GM21515 (cell line): ENCODE results near the gene EPSTI1.
A peak's percentile ranks its signal among the peaks of the same experiment; 100 is the strongest.
"Not testable (repeated sequence)": the region's sequence is repeated elsewhere in the genome, so short reads cannot be mapped to it uniquely, and the experiment has no call there.

Source experiments
- ATAC-seq: cut with Tn5 transposase; IDR thresholded peaks from one replicate; pipeline ENCODE4 v1.9.1; 2021; ENCODE audit not compliant: unreplicated experiment

Gene EPSTI1

DNA sequence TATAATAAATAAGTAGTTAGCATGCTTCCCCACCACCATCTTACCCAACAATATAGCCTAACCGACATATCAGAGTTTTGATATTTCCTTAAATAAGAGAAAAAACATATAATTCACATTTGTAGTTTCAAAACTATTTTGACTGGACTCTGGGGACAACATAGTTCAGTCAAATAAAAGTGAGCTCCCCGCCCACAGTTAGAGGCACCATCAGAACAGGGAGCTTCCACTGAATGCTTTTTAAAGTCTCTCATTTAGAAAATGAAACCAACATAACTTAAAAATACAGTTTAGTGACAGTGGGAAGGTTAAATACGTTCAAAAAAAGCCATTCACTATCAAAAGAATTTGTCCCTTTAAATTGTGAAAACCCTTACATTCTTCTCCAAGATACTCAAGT, 92.8 kb downstream of the EPSTI1 start:
- ATAC-seq = no peak

DNA sequence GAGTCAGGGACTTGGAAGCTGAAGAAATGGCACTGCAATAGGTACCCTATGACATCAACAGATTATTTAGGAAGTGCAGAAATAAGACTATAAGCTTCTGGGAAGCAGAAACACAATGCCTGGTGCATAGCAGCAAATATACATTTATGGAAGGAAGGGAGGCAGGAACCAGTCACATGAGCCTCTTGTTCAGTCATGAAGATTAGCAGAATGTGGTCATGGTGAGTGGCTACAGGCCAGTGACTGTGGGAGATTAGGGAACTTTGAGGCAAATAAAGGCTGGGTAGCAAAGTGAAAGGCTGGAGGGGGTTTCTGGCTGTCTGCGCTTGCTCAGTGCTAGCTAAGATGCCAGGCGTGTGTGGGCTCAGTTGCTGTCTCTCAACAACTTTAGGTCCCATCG, 96.3 kb downstream of the EPSTI1 start:
- ATAC-seq = no peak

DNA sequence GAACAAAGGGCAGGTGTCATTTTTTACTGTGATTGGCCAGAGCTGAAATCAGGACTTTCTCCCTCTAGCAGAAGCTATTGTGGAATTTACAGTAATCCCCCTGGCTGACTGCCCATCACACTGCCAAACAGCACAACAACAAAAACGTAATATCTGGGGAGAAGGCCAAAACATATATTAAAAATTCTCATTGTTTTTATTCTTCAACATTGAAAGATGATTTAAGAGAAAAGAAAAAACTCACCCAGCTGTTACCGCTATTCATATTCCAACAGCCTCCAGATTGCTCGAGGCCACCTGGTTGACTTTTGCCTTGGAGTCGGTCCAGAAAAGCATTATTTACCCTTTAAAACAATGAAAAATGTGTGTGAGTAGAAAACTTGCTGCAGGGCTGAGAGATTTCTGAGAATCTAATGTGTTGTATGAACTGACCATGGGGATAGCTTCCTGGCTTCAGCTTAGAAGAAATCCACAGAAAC, 97.2 kb downstream of the EPSTI1 start:
- no peak for ATAC-seq

GRCh38 chr13:42893214-42893671, 98.8 kb downstream of the EPSTI1 start:
- ATAC-seq = no peak

DNA sequence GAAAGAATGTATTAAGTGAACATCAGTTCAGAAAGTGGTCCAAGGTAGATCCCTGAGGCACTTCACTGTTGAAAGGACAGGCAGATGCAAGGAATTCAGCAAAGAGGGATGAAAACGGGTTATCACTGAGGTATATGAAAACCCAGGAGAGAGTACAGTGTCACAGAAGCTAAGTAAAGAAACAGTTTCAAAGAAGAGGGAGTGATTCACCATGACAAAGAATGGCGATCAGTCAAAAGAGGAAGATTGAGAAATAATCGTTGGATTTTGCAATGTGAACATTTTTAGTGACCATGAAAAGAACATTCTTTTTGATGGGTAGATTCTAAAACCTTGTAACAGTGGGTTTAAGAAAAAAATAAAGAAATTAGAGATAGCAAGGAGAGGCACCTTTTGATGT, 99.3 kb downstream of the EPSTI1 start:
- no peak for ATAC-seq

DNA sequence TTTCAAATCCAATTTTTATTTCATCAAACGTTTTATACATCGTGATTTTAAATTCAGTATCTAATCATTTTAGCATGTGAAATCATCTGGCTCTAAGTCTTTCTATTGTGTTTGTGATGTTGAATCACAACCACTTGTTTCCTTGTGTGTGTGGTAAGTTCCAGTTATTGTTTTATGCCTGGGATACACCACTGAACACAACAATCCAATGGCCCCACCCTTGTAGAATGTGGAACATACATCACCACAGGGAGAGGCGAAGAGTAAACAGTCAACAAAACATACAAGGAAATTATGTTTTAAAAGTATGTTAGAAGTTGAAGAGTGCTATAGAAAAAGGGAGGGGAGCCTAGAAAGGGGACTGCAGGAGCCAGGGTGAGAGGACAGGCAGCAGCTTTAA, 100.5 kb downstream of the EPSTI1 start:
- no peak for ATAC-seq

DNA sequence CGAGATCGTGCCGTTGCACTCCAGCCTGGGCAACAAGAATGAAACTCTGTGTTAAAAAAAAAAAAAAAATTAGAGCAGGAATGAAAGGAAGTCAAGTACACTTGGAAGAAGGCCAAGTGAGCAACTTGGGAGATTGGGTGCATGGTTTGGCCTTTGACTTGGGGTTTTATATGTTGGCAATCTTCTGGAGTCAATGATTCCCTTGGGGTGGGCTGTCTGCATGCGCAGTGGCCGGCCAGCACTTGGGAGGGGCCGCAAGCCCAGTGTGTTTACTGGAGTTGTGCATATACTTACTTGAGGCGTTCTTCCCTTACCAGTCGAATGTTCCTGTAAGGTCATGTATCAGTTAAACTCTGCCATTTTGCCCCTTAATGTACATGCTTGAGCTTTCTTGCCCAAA, 106.7 kb downstream of the EPSTI1 start:
- no peak for ATAC-seq

- ATAC-seq = no peak
Measured at GRCh38 chr13:42883771-42884467, 108.1 kb downstream of the EPSTI1 start.

- ATAC-seq = no peak
Measured at GRCh38 chr13:42883142-42883541, 108.9 kb downstream of the EPSTI1 start.

- no peak for ATAC-seq
Measured at GRCh38 chr13:42880056-42880605, 111.9 kb downstream of the EPSTI1 start.

DNA sequence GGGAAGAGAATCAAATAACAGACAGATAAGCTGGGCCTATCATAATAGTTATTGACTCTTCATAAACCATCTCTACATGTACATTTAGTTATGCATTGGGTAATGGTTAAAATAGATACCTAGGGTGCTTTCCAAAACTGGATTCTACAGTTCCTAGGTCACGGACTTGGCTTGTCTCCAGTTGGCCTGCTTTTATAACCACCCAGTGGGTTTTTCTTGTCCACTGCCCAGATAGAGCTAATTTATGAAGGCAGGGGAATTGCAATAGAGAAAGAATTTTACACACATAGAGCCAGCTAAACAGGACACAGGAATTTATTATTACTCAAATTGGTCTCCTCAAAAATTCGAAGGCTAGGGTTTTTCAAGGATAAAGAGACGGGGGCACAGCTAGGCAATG, 113.3 kb downstream of the EPSTI1 start:
- no peak for ATAC-seq

GRCh38 chr13:42876887-42877545, 115.0 kb downstream of the EPSTI1 start:
- ATAC-seq = no peak

GRCh38 chr13:42876270-42876714, 115.7 kb downstream of the EPSTI1 start:
- peak; percentile 95 for ATAC-seq

- peak; percentile 51 for ATAC-seq
Measured at GRCh38 chr13:42875475-42876269, 116.4 kb downstream of the EPSTI1 start.

- no peak for ATAC-seq
Measured at GRCh38 chr13:42874221-42874620, 117.8 kb downstream of the EPSTI1 start.

DNA sequence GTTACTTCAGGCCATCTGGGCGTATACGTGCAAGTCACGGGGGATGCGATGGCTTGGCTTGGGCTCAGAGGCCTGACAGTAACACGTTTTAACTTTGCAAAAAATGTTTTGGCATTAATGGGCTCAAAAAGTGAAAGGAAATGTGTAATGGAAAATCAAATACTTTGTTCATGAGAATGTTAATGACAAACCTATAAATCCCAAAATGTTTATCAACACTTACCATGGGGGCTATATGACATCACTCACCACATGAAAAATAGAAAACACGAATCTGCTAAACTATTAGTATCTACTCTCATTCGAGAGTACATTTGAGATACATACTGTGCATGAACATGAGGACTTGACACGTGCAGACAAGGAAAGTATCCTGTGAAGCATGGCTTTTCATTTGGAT, 119.0 kb downstream of the EPSTI1 start:
- ATAC-seq = no peak

DNA sequence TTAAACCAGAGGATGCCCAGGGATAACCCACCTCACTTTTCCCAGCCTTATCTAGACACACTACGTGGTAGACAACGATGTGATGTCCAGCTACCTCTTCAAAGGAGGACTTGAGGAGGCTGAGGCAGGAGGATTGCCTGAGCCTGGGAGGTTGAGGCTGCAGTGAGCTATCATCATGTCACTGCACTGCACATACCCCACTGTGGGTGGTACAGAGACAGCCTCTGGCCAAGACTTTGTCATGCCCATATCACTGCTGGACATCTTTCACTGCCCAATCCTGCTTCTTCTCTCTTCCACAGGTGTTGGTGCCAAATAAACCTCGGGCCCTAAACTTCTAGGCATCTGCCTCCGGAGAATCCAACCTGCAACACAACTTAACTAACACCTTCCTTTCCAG, 124.8 kb downstream of the EPSTI1 start:
- no peak for ATAC-seq

DNA sequence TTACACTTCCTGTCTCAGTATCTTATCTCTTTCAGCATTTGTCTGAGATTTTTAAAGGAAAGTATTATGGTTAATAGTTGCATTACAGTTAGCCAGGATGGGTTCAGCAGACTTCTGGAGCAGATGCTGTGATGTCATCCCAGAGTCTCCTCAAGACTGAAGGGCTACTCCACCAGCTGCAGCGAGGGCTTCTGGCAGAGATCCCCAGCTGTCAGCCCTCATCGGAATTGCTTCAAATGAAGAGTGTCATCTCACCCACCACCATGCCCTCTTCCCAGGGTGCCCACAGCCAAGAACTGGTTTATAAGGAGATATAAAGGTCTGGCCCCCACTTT, 126.3 kb downstream of the EPSTI1 start:
- ATAC-seq = no peak

GRCh38 chr13:42864952-42865767, 126.9 kb downstream of the EPSTI1 start:
- ATAC-seq = no peak

DNA sequence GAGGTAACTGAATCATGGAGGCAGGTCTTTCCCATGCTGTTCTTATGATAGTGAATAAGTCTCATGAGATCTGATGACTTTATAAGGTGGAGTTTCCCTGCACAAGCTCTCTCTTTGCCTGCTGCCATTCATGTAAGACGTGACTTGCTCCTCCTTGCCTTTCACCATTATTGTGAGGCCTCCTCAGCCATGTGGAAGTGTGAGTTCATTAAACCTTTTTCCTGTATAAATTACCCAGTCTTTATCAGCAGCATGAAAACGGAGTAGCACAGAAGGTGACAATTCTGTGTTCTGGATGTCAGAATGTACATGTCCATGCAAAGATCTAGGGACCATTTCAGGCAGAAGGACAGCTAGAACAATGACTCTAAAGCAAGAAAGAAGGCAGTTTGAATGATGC, 129.7 kb downstream of the EPSTI1 start:
- not testable (repeated sequence) for ATAC-seq

DNA sequence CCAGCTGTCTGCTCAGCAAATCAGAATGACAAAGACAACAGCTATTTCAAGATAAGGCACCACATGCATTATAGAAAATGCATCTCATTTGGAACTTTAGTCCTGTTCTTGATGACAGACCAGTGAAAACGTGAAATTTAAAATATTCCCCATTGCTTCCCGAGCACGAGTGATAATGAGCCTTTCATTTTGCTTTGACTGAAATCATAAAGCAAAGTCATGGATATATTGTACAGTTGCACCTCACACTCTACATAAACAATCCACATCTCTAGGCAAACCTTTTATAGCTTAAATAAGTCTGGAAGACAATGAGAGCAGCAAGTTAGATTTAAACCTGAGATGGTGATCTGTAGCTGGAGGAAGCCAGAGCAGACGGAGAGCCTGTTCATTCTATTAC, 131.6 kb downstream of the EPSTI1 start:
- ATAC-seq = no peak
